K562 (cell line): ENCODE results near the gene DISC1. TPM values are rescaled to one million over a fixed set of nuclear protein-coding genes. Genes with fewer than 3 reads are reported as not detected.

Experiments
- ATAC-seq: fragments of 200-7000 bp; cut with Tn5 transposase; 3 replicates; pipeline ENCODE4 v1.9.1; 2020; ENCODE audit warnings: moderate library complexity
- BruUV-seq: library from RNA; stranded (reverse); fragments of 400-500 nt; replicated peaks from 2 replicates; lab custom pipeline; 2021; lab: Mats Ljungman, UMichigan
- CTCF ChIA-PET: fragments of 300-600 bp; formaldehyde crosslinking; extraction: SDS; loops from one replicate; lab custom pipeline; 2021; ENCODE audit warnings: low intra/inter-chr PET ratio; lab: Yijun Ruan, JAX
- POLR2A ChIA-PET: fragments of 300-600, 350-650 bp; sonication (Branson Sonifier 250); formaldehyde crosslinking; extraction: SDS; loops from one replicate; lab custom pipeline; 2021; ENCODE audit warnings: antibody characterized with exemption, inconsistent platforms; lab: Yijun Ruan, JAX
- DNase-seq, 4 experiments: peaks; one replicate each; pipeline versions ENCODE4 v3.0.0 to v3.0.0-alpha.2; 2011 to 2018; ENCODE audit warnings: low spot score in 3 of 4, mixed read lengths in 3 of 4; ENCODE audit errors: extremely low read depth in 1 of 4
- FAIRE-seq: peaks from 2 replicates; lab custom pipeline; 2011; peaks lifted over from hg19 to GRCh38; lab: Jason Lieb, UNC
- H2AFZ ChIP-seq: 2 replicates; pipeline ENCODE4 v1.6.0; 2011; ENCODE audit warnings: low read depth, low read length, control low read depth, inconsistent platforms
- H3K27ac ChIP-seq: fragments of 200-600 bp; 3 replicates; pipeline ENCODE4 v1.8.0; 2011; ENCODE audit warnings: low read depth, mild to moderate bottlenecking, control low read depth, inconsistent platforms, low read length, moderate library complexity, mixed read lengths; ENCODE audit errors: extremely low read depth
- H3K27me3 ChIP-seq, 2 experiments: fragments of 300-600 bp in 1 of 2; 2 replicates in 1 of 2; 3 replicates in 1 of 2; pipeline versions ENCODE4 v1.6.0 to v1.8.0; 2011; ENCODE audit warnings: inconsistent platforms in 2 of 2, low read length in 2 of 2, mild to moderate bottlenecking in 1 of 2, mixed read lengths in 1 of 2, moderate library complexity in 1 of 2; ENCODE audit not compliant: control insufficient read depth in 2 of 2, insufficient read depth in 2 of 2
- H3K36me3 ChIP-seq: fragments of 300-600 bp; 3 replicates; pipeline ENCODE4 v1.8.0; 2011; ENCODE audit warnings: mild to moderate bottlenecking, low read length, inconsistent platforms; ENCODE audit not compliant: control insufficient read depth, insufficient read depth
- H3K4me1 ChIP-seq, 2 experiments: fragments of 200-600 bp in 1 of 2; replicated peaks in 1 of 2; 2 replicates in 1 of 2; 3 replicates in 1 of 2; pipeline versions ENCODE4 v1.5.1 to v1.8.0; 2011; ENCODE audit warnings: inconsistent platforms in 2 of 2, low read length in 2 of 2, mild to moderate bottlenecking in 1 of 2, mixed read lengths in 1 of 2, moderate library complexity in 1 of 2; ENCODE audit not compliant: control insufficient read depth in 2 of 2, insufficient read depth in 2 of 2
- H3K4me2 ChIP-seq: 2 replicates; pipeline ENCODE4 v1.6.1; 2011; ENCODE audit warnings: low read length, control low read depth, inconsistent platforms, mixed read lengths; ENCODE audit not compliant: insufficient read depth
- H3K4me3 ChIP-seq: fragments of 200-600 bp; sonication (generic), shearing (Covaris generic); 2 replicates; pipeline ENCODE4 v1.5.1; 2016; ENCODE audit warnings: control low read depth, inconsistent platforms
- H3K79me2 ChIP-seq: fragments of 200-600 bp; 3 replicates; pipeline ENCODE4 v1.8.0; 2011; ENCODE audit warnings: low read length, inconsistent platforms; ENCODE audit not compliant: control insufficient read depth, insufficient read depth
- H3K9ac ChIP-seq, 2 experiments: 2 replicates each; pipeline versions ENCODE4 v1.6.0 to v1.6.1; 2011; ENCODE audit warnings: low read depth in 2 of 2, low read length in 2 of 2, control low read depth in 1 of 2, inconsistent platforms in 1 of 2, mild to moderate bottlenecking in 1 of 2, mixed read lengths in 1 of 2; ENCODE audit not compliant: insufficient read depth in 1 of 2
- H3K9me1 ChIP-seq: one replicate; pipeline ENCODE4 v1.6.0; 2011; ENCODE audit warnings: inconsistent platforms, mild to moderate bottlenecking, low read length, moderate library complexity; ENCODE audit not compliant: control insufficient read depth, insufficient read depth
- H3K9me3 ChIP-seq: replicated peaks from 2 replicates; pipeline ENCODE4 v1.5.1; 2011; ENCODE audit warnings: low read depth, low read length, inconsistent platforms; ENCODE audit not compliant: control insufficient read depth, insufficient read depth
- H4K20me1 ChIP-seq: replicated peaks from 2 replicates; pipeline ENCODE4 v1.6.1; 2011; ENCODE audit warnings: low read length, inconsistent platforms, mixed read lengths; ENCODE audit not compliant: control insufficient read depth, insufficient read depth
- EZH2 ChIP-seq: IDR thresholded peaks from 2 replicates; pipeline ENCODE4 v1.6.1; 2012; ENCODE audit warnings: low read depth, mild to moderate bottlenecking, inconsistent platforms, low read length, borderline replicate concordance
- GTF2E2 ChIP-seq: fragments of 200-800 bp; sonication (Bioruptor generic); IDR thresholded peaks from 2 replicates; pipeline ENCODE4 v1.6.1; 2016; ENCODE audit warnings: missing genetic modification characterization, missing compliant biosample characterization
- KDM2B ChIP-seq: fragments of 250-450 bp; sonication (Bioruptor Pico); IDR thresholded peaks from 2 replicates; pipeline ENCODE4 v1.8.0; 2021; ENCODE audit warnings: mild to moderate bottlenecking, moderate library complexity
- SIX5 ChIP-seq, 2 experiments: IDR thresholded peaks; 2 replicates each; pipeline ENCODE4 v1.6.1; 2011; ENCODE audit warnings: low read length in 2 of 2, borderline replicate concordance in 1 of 2, low read depth in 1 of 2, mild to moderate bottlenecking in 1 of 2, moderate library complexity in 1 of 2; ENCODE audit not compliant: insufficient read depth in 1 of 2
- SRF ChIP-seq, 2 experiments: fragments of 250-450, 450-650 bp in 1 of 2; sonication (Bioruptor Pico) in 1 of 2; sonication (generic) in 1 of 2; formaldehyde crosslinking; IDR thresholded peaks; 2 replicates each; pipeline versions ENCODE4 v1.5.0 to v1.5.1; 2020 to 2022; ENCODE audit warnings: mild to moderate bottlenecking in 1 of 2, missing genetic modification reagents in 1 of 2
- ZKSCAN3 ChIP-seq: fragments of 250-450 bp; sonication (Bioruptor Pico); IDR thresholded peaks from 2 replicates; pipeline ENCODE4 v1.4.0; 2020
- ZNF444 ChIP-seq: fragments of 250-450 bp; sonication (Bioruptor Pico); IDR thresholded peaks from 2 replicates; pipeline ENCODE4 v1.4.0; 2020; ENCODE audit warnings: mild to moderate bottlenecking, moderate library complexity
- ZNF76 ChIP-seq: fragments of 250-450 bp; sonication (Bioruptor Pico); IDR thresholded peaks from 2 replicates; pipeline ENCODE4 v1.4.0; 2020; ENCODE audit warnings: mild to moderate bottlenecking, moderate library complexity, borderline replicate concordance
- ZNF764 ChIP-seq: fragments of 250-450 bp; sonication (Bioruptor Pico); IDR thresholded peaks from 2 replicates; pipeline ENCODE4 v1.4.0; 2020; ENCODE audit warnings: low read depth, mild to moderate bottlenecking, moderate library complexity
- WGBS: fragments of 100-300 bp; shearing (Covaris generic); methylation state at CpG from one replicate; pipeline ENCODE4 v1.1.6; 2016; ENCODE audit warnings: low coverage, mixed read lengths; ENCODE audit not compliant: insufficient coverage; ENCODE audit errors: missing lambda C conversion rate; 5-methylcytosine and 5-hydroxymethylcytosine counted together
- in situ Hi-C: fragments of 300-500 bp; cut with MboI; formaldehyde crosslinking; loops from 4 replicates; pipeline ENCODE4 v1.15.0; 2018; ENCODE audit warnings: inconsistent platforms, mixed read lengths
- intact Hi-C: fragments of 100-400 bp; cut with micrococcal nuclease; formaldehyde crosslinking; loops from 2 replicates; pipeline ENCODE4 v1.14.2; 2022
- polyA plus RNA-seq, 8 experiments: library from polyadenylated mRNA; depleted of rRNA in 4 of 8; stranded (reverse) in 5 of 8; unstranded in 3 of 8; fragments of >200 nt; fragmentation: Nextera tagmentation in 2 of 8; fragmentation: Illumina TruSeq in 1 of 8; extraction: Ambion mirVana in 2 of 8; extraction: Trizol in 1 of 8; gene quantifications; 2 replicates each; pipeline versions ENCODE4 v1.2.1 to v1.2.3, GENCODE V29; 2011 to 2014; ENCODE audit warnings: inconsistent platforms in 1 of 8, missing spikeins in 1 of 8
- total RNA-seq, 7 experiments: library from RNA; depleted of rRNA in 6 of 7; stranded (reverse); fragments of >200 nt in 6 of 7; fragmentation: Illumina TruSeq in 2 of 7; extraction: Trizol in 2 of 7; gene quantifications; 2 replicates each; pipeline versions ENCODE4 v1.2.1 to v1.2.3, GENCODE V29; 2011 to 2021; ENCODE audit warnings: low replicate concordance in 1 of 7
- TF ChIP-seq, protein P1 (sequence below): fragments of 450-650 bp; IDR thresholded peaks from 2 replicates; pipeline ENCODE4 v1.6.1; 2016
- TF ChIP-seq, protein P2 (sequence below): fragments of 450-650 bp; IDR thresholded peaks from one replicate; pipeline ENCODE4 v1.6.1; 2018; ENCODE audit warnings: mild to moderate bottlenecking, moderate library complexity; ENCODE audit not compliant: partially characterized antibody

Gene DISC1
- total and polyA plus RNA-seq, 9 of the 15 experiments (the other 6 are each of a cell fraction or from before 2014, with no cell fraction given): 0.01 to 0.11 (median 0.08) TPM; not detected in 1

DNA sequence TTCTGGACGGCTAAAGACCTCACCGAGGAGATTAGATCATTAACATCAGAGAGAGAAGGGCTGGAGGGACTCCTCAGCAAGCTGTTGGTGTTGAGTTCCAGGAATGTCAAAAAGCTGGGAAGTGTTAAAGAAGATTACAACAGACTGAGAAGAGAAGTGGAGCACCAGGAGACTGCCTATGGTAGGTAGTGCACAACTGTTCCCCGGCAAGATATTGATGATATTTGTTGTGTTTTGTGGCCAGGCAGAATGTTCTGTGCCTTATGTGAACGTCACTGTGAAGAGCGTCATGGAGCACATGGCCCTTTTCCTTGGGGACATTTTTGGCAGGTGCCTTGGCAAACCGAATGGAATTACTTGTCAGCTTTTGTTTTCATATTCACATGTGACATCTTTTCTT, 191.7 kb downstream of the DISC1 start:
- TF ChIP-seq ZNF764: no peak
- TF ChIP-seq, protein P1, sequence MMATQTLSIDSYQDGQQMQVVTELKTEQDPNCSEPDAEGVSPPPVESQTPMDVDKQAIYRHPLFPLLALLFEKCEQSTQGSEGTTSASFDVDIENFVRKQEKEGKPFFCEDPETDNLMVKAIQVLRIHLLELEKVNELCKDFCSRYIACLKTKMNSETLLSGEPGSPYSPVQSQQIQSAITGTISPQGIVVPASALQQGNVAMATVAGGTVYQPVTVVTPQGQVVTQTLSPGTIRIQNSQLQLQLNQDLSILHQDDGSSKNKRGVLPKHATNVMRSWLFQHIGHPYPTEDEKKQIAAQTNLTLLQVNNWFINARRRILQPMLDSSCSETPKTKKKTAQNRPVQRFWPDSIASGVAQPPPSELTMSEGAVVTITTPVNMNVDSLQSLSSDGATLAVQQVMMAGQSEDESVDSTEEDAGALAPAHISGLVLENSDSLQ: no peak
- TF ChIP-seq ZNF444 (CRISPR knock-in tag): no peak
- no peak for TF ChIP-seq ZKSCAN3 (CRISPR knock-in tag)
- no peak for FAIRE-seq
- POLR2A ChIA-PET: interaction anchor here (0.6 to 0.7 kb wide), 2 partner anchors 560 to 923 kb away, joined by 4 read pairs; no protein-coding TSS in a partner anchor
- H3K79me2 ChIP-seq: no peaks in the 10 kb centered on the region
- H4K20me1 ChIP-seq: no peaks in the 10 kb centered on the region
- WGBS: 0% methylated on average over 6 of the region's 6 CpGs
- ATAC-seq: no peak
- in situ Hi-C loops (no loop called here), intact Hi-C loops (no loop called here)
- no peaks in the 10 kb centered on the region for H3K27me3 ChIP-seq
- H3K4me3 ChIP-seq: no peak overlapping the region
- no peak overlapping the region for H3K27ac ChIP-seq
- CTCF ChIA-PET: no interaction called here
- H3K4me2 ChIP-seq: no peak overlapping the region
- H3K36me3 ChIP-seq: no peaks in the 10 kb centered on the region
- no peaks in the 10 kb centered on the region for H3K4me1 ChIP-seq
- H3K9me3 ChIP-seq: no peaks in the 10 kb centered on the region
- no peak overlapping the region for H3K9ac ChIP-seq
- no peak for DNase-seq
- no TSS peak for BruUV-seq
- no peak overlapping the region for H2AFZ ChIP-seq
- H3K9me1 ChIP-seq: no peaks in the 10 kb centered on the region

DNA sequence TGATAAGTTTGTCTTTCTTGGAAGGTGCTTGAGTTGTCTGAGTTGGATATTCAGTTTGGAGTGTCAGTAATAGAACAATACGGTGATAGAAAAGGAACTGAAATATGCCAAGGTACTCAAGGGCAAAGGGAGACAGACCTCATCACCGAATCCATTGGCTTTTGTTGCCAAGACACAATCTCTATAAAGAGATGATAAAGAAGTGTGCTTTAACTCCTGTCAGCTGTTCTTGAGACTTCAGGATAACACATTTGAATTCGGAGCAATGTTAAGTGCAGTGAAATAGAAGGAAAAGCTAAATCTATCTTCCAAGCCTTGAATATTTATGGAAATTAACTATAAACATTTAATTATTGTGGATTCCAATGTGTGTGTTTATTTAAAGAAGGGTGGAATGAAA, 194.7 kb downstream of the DISC1 start:
- no TSS peak for BruUV-seq
- H3K4me1 ChIP-seq: no peaks in the 10 kb centered on the region
- H3K36me3 ChIP-seq: no peaks in the 10 kb centered on the region
- FAIRE-seq: no peak
- no peaks in the 10 kb centered on the region for H3K9me1 ChIP-seq
- H3K9ac ChIP-seq: no peak overlapping the region
- POLR2A ChIA-PET: no interaction called here
- 0% methylated on average over 3 of the region's 3 CpGs for WGBS
- ATAC-seq: no peak
- H2AFZ ChIP-seq: no peak overlapping the region
- no peak overlapping the region for H3K27ac ChIP-seq
- H3K4me3 ChIP-seq: no peak overlapping the region
- no peaks in the 10 kb centered on the region for H4K20me1 ChIP-seq
- no peaks in the 10 kb centered on the region for H3K9me3 ChIP-seq
- in situ Hi-C loops: no loop called here
- DNase-seq: no peak
- intact Hi-C loops: no loop called here
- CTCF ChIA-PET: no interaction called here
- no peaks in the 10 kb centered on the region for H3K79me2 ChIP-seq
- H3K27me3 ChIP-seq: no peaks in the 10 kb centered on the region
- no peak overlapping the region for H3K4me2 ChIP-seq
- no peak for TF ChIP-seq ZNF76 (CRISPR knock-in tag)
- TF ChIP-seq EZH2: no peak
- TF ChIP-seq GTF2E2 (tag): no peak
- TF ChIP-seq, protein P2, sequence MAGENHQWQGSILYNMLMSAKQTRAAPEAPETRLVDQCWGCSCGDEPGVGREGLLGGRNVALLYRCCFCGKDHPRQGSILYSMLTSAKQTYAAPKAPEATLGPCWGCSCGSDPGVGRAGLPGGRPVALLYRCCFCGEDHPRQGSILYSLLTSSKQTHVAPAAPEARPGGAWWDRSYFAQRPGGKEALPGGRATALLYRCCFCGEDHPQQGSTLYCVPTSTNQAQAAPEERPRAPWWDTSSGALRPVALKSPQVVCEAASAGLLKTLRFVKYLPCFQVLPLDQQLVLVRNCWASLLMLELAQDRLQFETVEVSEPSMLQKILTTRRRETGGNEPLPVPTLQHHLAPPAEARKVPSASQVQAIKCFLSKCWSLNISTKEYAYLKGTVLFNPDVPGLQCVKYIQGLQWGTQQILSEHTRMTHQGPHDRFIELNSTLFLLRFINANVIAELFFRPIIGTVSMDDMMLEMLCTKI: no peak
- TF ChIP-seq SRF (CRISPR knock-in tag; IDR thresholded peaks at IDR 0.05): no peak
- no peak for TF ChIP-seq KDM2B (CRISPR knock-in tag)
- TF ChIP-seq SIX5 (IDR thresholded peaks at IDR 0.05; ENCODE audit: borderline replicate concordance in 1 of 2, insufficient read depth in 1 of 2, low read depth in 1 of 2, low read length in 2 of 2): no peak
